ENCODE data around the gene HYI. TPM values are rescaled to one million over a fixed set of nuclear protein-coding genes. Genes with fewer than 3 reads are reported as not detected.

HYI gene
- total RNA-seq, 1 experiment from 2014 or later, result 55.3 TPM

- H3K36me3 ChIP-seq (ENCODE audit: control insufficient read depth, insufficient read depth, low read length), result no peaks in the 10 kb centered on the region; the same call in none of the 2 replicates
- CTCF ChIA-PET, result interaction anchor here (0.6 kb wide), 1 partner anchor 681 kb away, joined by 12 read pairs; no protein-coding TSS in a partner anchor
- ATAC-seq (no peak), DNase-seq (ENCODE audit: low read depth, low spot score) (no peak)
- no peak overlapping the region for H3K27ac ChIP-seq (ENCODE audit: low read length)
- H3K4me1 ChIP-seq (ENCODE audit: control insufficient read depth, insufficient read depth, low read length), result no peaks in the 10 kb centered on the region
- no peaks in the 10 kb centered on the region for H3K27me3 ChIP-seq (ENCODE audit: control insufficient read depth, insufficient read depth, low read length)
- in situ Hi-C loops (cut with HindIII; ENCODE audit: low pct_unique_long_range_greater_than_20kb, low sequenced_read_pairs), result no loop called here
- POLR2A ChIA-PET, result no interaction called here
- no peak overlapping the region for H3K4me3 ChIP-seq (ENCODE audit: low read depth in 2 of 2, low read length in 2 of 2)
- no peaks in the 10 kb centered on the region for H3K9me3 ChIP-seq (ENCODE audit: control insufficient read depth, insufficient read depth, low read depth, low read length)
- BruUV-seq (replicated peaks), result no TSS peak
- intact Hi-C loops (cut with micrococcal nuclease; ENCODE audit: unreplicated experiment), result no loop called here
- TF ChIP-seq TCF7L2 (IDR thresholded peaks at IDR 0.05; ENCODE audit: low read depth, low read length) (no peak), SIN3A (IDR thresholded peaks at IDR 0.05; ENCODE audit: borderline replicate concordance, insufficient read depth, low read depth, low read length) (no peak), POLR2AphosphoS5 (IDR thresholded peaks at IDR 0.05; ENCODE audit: low read depth, low read length) (no peak), CTCF (IDR thresholded peaks at IDR 0.05) (no peak), REST (IDR thresholded peaks at IDR 0.05; ENCODE audit: insufficient read depth in 1 of 2, low read depth in 2 of 2, low read length in 1 of 2) (no peak)
Observed at GRCh38 chr1:43446881-43447835, 6.6 kb downstream of the HYI start.

- ChIA-PET CTCF (interaction anchor here (0.6 kb wide), 1 partner anchor 680 kb away, joined by 12 read pairs; no protein-coding TSS in a partner anchor), POLR2A (no interaction called here)
- TF ChIP-seq POLR2AphosphoS5 (IDR thresholded peaks at IDR 0.05; ENCODE audit: low read depth, low read length) (no peak), REST (IDR thresholded peaks at IDR 0.05; ENCODE audit: insufficient read depth in 1 of 2, low read depth in 2 of 2, low read length in 1 of 2) (no peak), CTCF (IDR thresholded peaks at IDR 0.05) (no peak), SIN3A (IDR thresholded peaks at IDR 0.05; ENCODE audit: borderline replicate concordance, insufficient read depth, low read depth, low read length) (no peak)
- H3K27ac ChIP-seq (ENCODE audit: low read length), result no peak overlapping the region
- no peaks in the 10 kb centered on the region; the same call in none of the 2 replicates for H3K36me3 ChIP-seq (ENCODE audit: control insufficient read depth, insufficient read depth, low read length)
- ATAC-seq (no peak), DNase-seq (ENCODE audit: low read depth, low spot score) (no peak)
- in situ Hi-C loops (cut with HindIII; ENCODE audit: low pct_unique_long_range_greater_than_20kb, low sequenced_read_pairs), result no loop called here
- intact Hi-C loops (cut with micrococcal nuclease; ENCODE audit: unreplicated experiment), result no loop called here
- H3K4me1 ChIP-seq (ENCODE audit: control insufficient read depth, insufficient read depth, low read length), result no peaks in the 10 kb centered on the region
- no peaks in the 10 kb centered on the region for H3K9me3 ChIP-seq (ENCODE audit: control insufficient read depth, insufficient read depth, low read depth, low read length)
- no peak overlapping the region for H3K4me3 ChIP-seq (ENCODE audit: low read depth in 2 of 2, low read length in 2 of 2)
- no peaks in the 10 kb centered on the region for H3K27me3 ChIP-seq (ENCODE audit: control insufficient read depth, insufficient read depth, low read length)
- BruUV-seq (replicated peaks), result no TSS peak
Observed at GRCh38 chr1:43446388-43446740, 7.4 kb downstream of the HYI start.
